K562 (cell line): ENCODE data around the gene UBAP1L. TPM values are rescaled to one million over a fixed set of nuclear protein-coding genes. Genes with fewer than 3 reads are reported as not detected.

ENCODE experiments used
- ATAC-seq: fragments of 200-7000 bp; cut with Tn5 transposase; 3 replicates; pipeline ENCODE4 v1.9.1; 2020; ENCODE audit warnings: moderate library complexity
- BruUV-seq: library from RNA; stranded (reverse); fragments of 400-500 nt; replicated peaks from 2 replicates; lab custom pipeline; 2021; lab: Mats Ljungman, UMichigan
- CTCF ChIA-PET: fragments of 300-600 bp; formaldehyde crosslinking; extraction: SDS; loops from one replicate; lab custom pipeline; 2021; ENCODE audit warnings: low intra/inter-chr PET ratio; lab: Yijun Ruan, JAX
- POLR2A ChIA-PET: fragments of 300-600, 350-650 bp; sonication (Branson Sonifier 250); formaldehyde crosslinking; extraction: SDS; loops from one replicate; lab custom pipeline; 2021; ENCODE audit warnings: antibody characterized with exemption, inconsistent platforms; lab: Yijun Ruan, JAX
- DNase-seq, 4 experiments: peaks; one replicate each; pipeline versions ENCODE4 v3.0.0 to v3.0.0-alpha.2; 2011 to 2018; ENCODE audit warnings: low spot score in 3 of 4, mixed read lengths in 3 of 4; ENCODE audit errors: extremely low read depth in 1 of 4
- FAIRE-seq: peaks from 2 replicates; lab custom pipeline; 2011; peaks lifted over from hg19 to GRCh38; lab: Jason Lieb, UNC
- H2AFZ ChIP-seq: 2 replicates; pipeline ENCODE4 v1.6.0; 2011; ENCODE audit warnings: low read depth, low read length, control low read depth, inconsistent platforms
- H3K27ac ChIP-seq: fragments of 200-600 bp; 3 replicates; pipeline ENCODE4 v1.8.0; 2011; ENCODE audit warnings: low read depth, mild to moderate bottlenecking, control low read depth, inconsistent platforms, low read length, moderate library complexity, mixed read lengths; ENCODE audit errors: extremely low read depth
- H3K27me3 ChIP-seq, 2 experiments: fragments of 300-600 bp in 1 of 2; 2 replicates in 1 of 2; 3 replicates in 1 of 2; pipeline versions ENCODE4 v1.6.0 to v1.8.0; 2011; ENCODE audit warnings: inconsistent platforms in 2 of 2, low read length in 2 of 2, mild to moderate bottlenecking in 1 of 2, mixed read lengths in 1 of 2, moderate library complexity in 1 of 2; ENCODE audit not compliant: control insufficient read depth in 2 of 2, insufficient read depth in 2 of 2
- H3K36me3 ChIP-seq: fragments of 300-600 bp; 3 replicates; pipeline ENCODE4 v1.8.0; 2011; ENCODE audit warnings: mild to moderate bottlenecking, low read length, inconsistent platforms; ENCODE audit not compliant: control insufficient read depth, insufficient read depth
- H3K4me1 ChIP-seq, 2 experiments: fragments of 200-600 bp in 1 of 2; replicated peaks in 1 of 2; 2 replicates in 1 of 2; 3 replicates in 1 of 2; pipeline versions ENCODE4 v1.5.1 to v1.8.0; 2011; ENCODE audit warnings: inconsistent platforms in 2 of 2, low read length in 2 of 2, mild to moderate bottlenecking in 1 of 2, mixed read lengths in 1 of 2, moderate library complexity in 1 of 2; ENCODE audit not compliant: control insufficient read depth in 2 of 2, insufficient read depth in 2 of 2
- H3K4me2 ChIP-seq: 2 replicates; pipeline ENCODE4 v1.6.1; 2011; ENCODE audit warnings: low read length, control low read depth, inconsistent platforms, mixed read lengths; ENCODE audit not compliant: insufficient read depth
- H3K4me3 ChIP-seq: fragments of 200-600 bp; sonication (generic), shearing (Covaris generic); 2 replicates; pipeline ENCODE4 v1.5.1; 2016; ENCODE audit warnings: control low read depth, inconsistent platforms
- H3K79me2 ChIP-seq: fragments of 200-600 bp; 3 replicates; pipeline ENCODE4 v1.8.0; 2011; ENCODE audit warnings: low read length, inconsistent platforms; ENCODE audit not compliant: control insufficient read depth, insufficient read depth
- H3K9ac ChIP-seq, 2 experiments: 2 replicates each; pipeline versions ENCODE4 v1.6.0 to v1.6.1; 2011; ENCODE audit warnings: low read depth in 2 of 2, low read length in 2 of 2, control low read depth in 1 of 2, inconsistent platforms in 1 of 2, mild to moderate bottlenecking in 1 of 2, mixed read lengths in 1 of 2; ENCODE audit not compliant: insufficient read depth in 1 of 2
- H3K9me1 ChIP-seq: one replicate; pipeline ENCODE4 v1.6.0; 2011; ENCODE audit warnings: inconsistent platforms, mild to moderate bottlenecking, low read length, moderate library complexity; ENCODE audit not compliant: control insufficient read depth, insufficient read depth
- H3K9me3 ChIP-seq: replicated peaks from 2 replicates; pipeline ENCODE4 v1.5.1; 2011; ENCODE audit warnings: low read depth, low read length, inconsistent platforms; ENCODE audit not compliant: control insufficient read depth, insufficient read depth
- H4K20me1 ChIP-seq: replicated peaks from 2 replicates; pipeline ENCODE4 v1.6.1; 2011; ENCODE audit warnings: low read length, inconsistent platforms, mixed read lengths; ENCODE audit not compliant: control insufficient read depth, insufficient read depth
- HDAC1 ChIP-seq, 2 experiments: fragments of 450-650 bp; IDR thresholded peaks; 2 replicates each; pipeline ENCODE4 v1.6.1; 2016 to 2017; ENCODE audit warnings: inconsistent platforms in 1 of 2, mild to moderate bottlenecking in 1 of 2, moderate library complexity in 1 of 2
- RUNX1 ChIP-seq: sonication (generic); IDR thresholded peaks from 2 replicates; pipeline ENCODE4 v1.6.1; 2016; ENCODE audit warnings: antibody characterized with exemption, low read depth
- ZNF263 ChIP-seq: sonication (generic); formaldehyde crosslinking; IDR thresholded peaks from 2 replicates; pipeline ENCODE4 v1.8.0; 2022; ENCODE audit warnings: mild to moderate bottlenecking, missing genetic modification reagents, borderline replicate concordance
- ZSCAN32 ChIP-seq: fragments of 450-650 bp; formaldehyde crosslinking; IDR thresholded peaks from 2 replicates; pipeline ENCODE4 v1.4.0; 2020; ENCODE audit warnings: mild to moderate bottlenecking, moderate library complexity
- WGBS: fragments of 100-300 bp; shearing (Covaris generic); methylation state at CpG from one replicate; pipeline ENCODE4 v1.1.6; 2016; ENCODE audit warnings: low coverage, mixed read lengths; ENCODE audit not compliant: insufficient coverage; ENCODE audit errors: missing lambda C conversion rate; 5-methylcytosine and 5-hydroxymethylcytosine counted together
- in situ Hi-C: fragments of 300-500 bp; cut with MboI; formaldehyde crosslinking; loops from 4 replicates; pipeline ENCODE4 v1.15.0; 2018; ENCODE audit warnings: inconsistent platforms, mixed read lengths
- intact Hi-C: fragments of 100-400 bp; cut with micrococcal nuclease; formaldehyde crosslinking; loops from 2 replicates; pipeline ENCODE4 v1.14.2; 2022
- polyA plus RNA-seq, 8 experiments: library from polyadenylated mRNA; depleted of rRNA in 4 of 8; stranded (reverse) in 5 of 8; unstranded in 3 of 8; fragments of >200 nt; fragmentation: Nextera tagmentation in 2 of 8; fragmentation: Illumina TruSeq in 1 of 8; extraction: Ambion mirVana in 2 of 8; extraction: Trizol in 1 of 8; gene quantifications; 2 replicates each; pipeline versions ENCODE4 v1.2.1 to v1.2.3, GENCODE V29; 2011 to 2014; ENCODE audit warnings: inconsistent platforms in 1 of 8, missing spikeins in 1 of 8
- total RNA-seq, 7 experiments: library from RNA; depleted of rRNA in 6 of 7; stranded (reverse); fragments of >200 nt in 6 of 7; fragmentation: Illumina TruSeq in 2 of 7; extraction: Trizol in 2 of 7; gene quantifications; 2 replicates each; pipeline versions ENCODE4 v1.2.1 to v1.2.3, GENCODE V29; 2011 to 2021; ENCODE audit warnings: low replicate concordance in 1 of 7
- TF ChIP-seq, protein P1 (sequence below): fragments of 450-650 bp; conservative IDR thresholded peaks from 2 replicates; pipeline ENCODE4 v1.6.1; 2016; ENCODE audit warnings: missing genetic modification characterization, low read depth, mild to moderate bottlenecking, missing compliant biosample characterization, moderate library complexity
- TF ChIP-seq, protein P2 (sequence below), 2 experiments: IDR thresholded peaks in 1 of 2; conservative IDR thresholded peaks in 1 of 2; 2 replicates each; pipeline ENCODE4 v1.6.1; 2016; ENCODE audit warnings: low read depth in 2 of 2, mild to moderate bottlenecking in 1 of 2, missing compliant biosample characterization in 1 of 2, missing genetic modification characterization in 1 of 2, moderate library complexity in 1 of 2
- TF ChIP-seq, protein P3 (sequence below), 2 experiments: fragments of 450-650 bp; formaldehyde crosslinking in 1 of 2; IDR thresholded peaks; 2 replicates each; pipeline versions ENCODE4 v1.4.0 to v1.6.1; 2014 to 2020; ENCODE audit warnings: mild to moderate bottlenecking in 2 of 2, borderline replicate concordance in 1 of 2, low read depth in 1 of 2

UBAP1L gene
- total and polyA plus RNA-seq, 9 of the 15 experiments (the other 6 are each of a cell fraction or from before 2014, with no cell fraction given) = 0.16 to 0.71 (median 0.41) TPM; not detected in 2

DNA sequence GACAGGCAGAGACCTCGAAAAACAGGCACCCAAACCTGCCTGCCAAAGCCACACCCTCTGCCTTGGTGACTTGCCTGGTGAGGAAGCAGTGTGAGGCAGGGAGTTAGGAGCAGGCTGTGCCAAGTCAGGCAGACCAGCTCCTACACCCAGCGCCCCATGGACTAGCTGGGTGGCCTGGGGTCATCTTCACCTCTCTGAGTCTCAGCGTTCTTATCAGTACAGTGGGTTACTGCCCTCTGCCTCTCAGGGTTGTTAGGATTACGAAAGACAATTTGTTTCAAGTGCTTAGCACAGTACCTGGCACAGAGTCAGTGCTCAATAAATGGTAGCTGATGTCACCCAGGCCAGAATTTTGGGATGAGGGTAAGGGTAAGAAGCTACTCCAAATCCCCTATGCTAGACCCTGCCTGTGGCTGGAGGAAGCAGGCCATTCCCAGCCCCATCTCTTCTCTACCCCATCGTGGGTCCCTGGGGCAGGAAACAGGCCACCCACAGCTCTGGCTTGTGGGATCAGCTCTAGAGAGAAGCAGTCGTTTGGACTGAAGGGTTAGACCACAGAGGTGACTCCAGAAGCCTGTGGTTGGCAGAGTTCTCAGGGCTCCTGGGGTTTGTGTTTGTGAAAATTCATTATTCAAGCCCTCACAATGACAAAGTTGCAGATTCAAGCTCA is 59.7 kb downstream of the UBAP1L start:
- Histone ChIP-seq H3K27ac (no peak overlapping the region), H3K4me3 (no peak overlapping the region), H3K36me3 (no peaks in the 10 kb centered on the region), H4K20me1 (no peaks in the 10 kb centered on the region; the same call in 1 of the 2 replicates), H3K9me1 (no peaks in the 10 kb centered on the region), H3K9ac (0 out of 4 replicates have a peak overlapping the region, but pooled peaks of 1 of the 2 experiments have one; percentile 31), H2AFZ (no peak overlapping the region), H3K4me1 (peaks cover 0 to 6% of the 10 kb centered on the region in 2 experiments; a peak in 1 of 5 replicates), H3K9me3 (no peaks in the 10 kb centered on the region), H3K79me2 (no peaks in the 10 kb centered on the region), H3K4me2 (no peak overlapping the region), H3K27me3 (peaks cover 0 to 16% of the 10 kb centered on the region in 2 experiments; a peak in 3 of 5 replicates)
- WGBS = 18% methylated on average over 6 of the region's 6 CpGs
- ATAC-seq = no peak; the same call in 2 of the 3 replicates
- ChIA-PET CTCF (interaction anchor here (0.5 to 2.1 kb wide), 6 partner anchors 22 to 333 kb away, joined by 3 to 11 read pairs (median 3); no protein-coding TSS in a partner anchor), POLR2A (interaction anchor here (0.6 to 1.5 kb wide), 5 partner anchors 11 to 250 kb away, joined by 3 to 7 read pairs (median 3); partner anchors contain the start of genes RNU5B-1 and SLC51B)
- intact Hi-C loops (no loop called here), in situ Hi-C loops (loop anchor here (10.0 kb wide), 2 partner anchors 239 to 329 kb away; partner anchors contain the start of gene RNU5A-1)
- no TSS peak for BruUV-seq
- no peak for DNase-seq
- no peak for FAIRE-seq
- TF ChIP-seq RUNX1 (no peak), ZSCAN32 (CRISPR knock-in tag) (no peak), HDAC1 (IDR thresholded peaks at IDR 0.05) (no peak), ZNF263 (CRISPR knock-in tag) (no peak)
- TF ChIP-seq, protein P1, sequence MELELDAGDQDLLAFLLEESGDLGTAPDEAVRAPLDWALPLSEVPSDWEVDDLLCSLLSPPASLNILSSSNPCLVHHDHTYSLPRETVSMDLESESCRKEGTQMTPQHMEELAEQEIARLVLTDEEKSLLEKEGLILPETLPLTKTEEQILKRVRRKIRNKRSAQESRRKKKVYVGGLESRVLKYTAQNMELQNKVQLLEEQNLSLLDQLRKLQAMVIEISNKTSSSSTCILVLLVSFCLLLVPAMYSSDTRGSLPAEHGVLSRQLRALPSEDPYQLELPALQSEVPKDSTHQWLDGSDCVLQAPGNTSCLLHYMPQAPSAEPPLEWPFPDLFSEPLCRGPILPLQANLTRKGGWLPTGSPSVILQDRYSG (tag) = no peak
- TF ChIP-seq, protein P2, sequence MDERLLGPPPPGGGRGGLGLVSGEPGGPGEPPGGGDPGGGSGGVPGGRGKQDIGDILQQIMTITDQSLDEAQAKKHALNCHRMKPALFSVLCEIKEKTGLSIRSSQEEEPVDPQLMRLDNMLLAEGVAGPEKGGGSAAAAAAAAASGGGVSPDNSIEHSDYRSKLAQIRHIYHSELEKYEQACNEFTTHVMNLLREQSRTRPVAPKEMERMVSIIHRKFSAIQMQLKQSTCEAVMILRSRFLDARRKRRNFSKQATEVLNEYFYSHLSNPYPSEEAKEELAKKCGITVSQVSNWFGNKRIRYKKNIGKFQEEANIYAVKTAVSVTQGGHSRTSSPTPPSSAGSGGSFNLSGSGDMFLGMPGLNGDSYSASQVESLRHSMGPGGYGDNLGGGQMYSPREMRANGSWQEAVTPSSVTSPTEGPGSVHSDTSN (CRISPR knock-in tag; IDR thresholded peaks at IDR 0.05; ENCODE audit: low read depth) = no peak
- TF ChIP-seq, protein P2 (tag; conservative IDR thresholded peaks at IDR 0.05; ENCODE audit: low read depth) = no peak
- TF ChIP-seq, protein P3, sequence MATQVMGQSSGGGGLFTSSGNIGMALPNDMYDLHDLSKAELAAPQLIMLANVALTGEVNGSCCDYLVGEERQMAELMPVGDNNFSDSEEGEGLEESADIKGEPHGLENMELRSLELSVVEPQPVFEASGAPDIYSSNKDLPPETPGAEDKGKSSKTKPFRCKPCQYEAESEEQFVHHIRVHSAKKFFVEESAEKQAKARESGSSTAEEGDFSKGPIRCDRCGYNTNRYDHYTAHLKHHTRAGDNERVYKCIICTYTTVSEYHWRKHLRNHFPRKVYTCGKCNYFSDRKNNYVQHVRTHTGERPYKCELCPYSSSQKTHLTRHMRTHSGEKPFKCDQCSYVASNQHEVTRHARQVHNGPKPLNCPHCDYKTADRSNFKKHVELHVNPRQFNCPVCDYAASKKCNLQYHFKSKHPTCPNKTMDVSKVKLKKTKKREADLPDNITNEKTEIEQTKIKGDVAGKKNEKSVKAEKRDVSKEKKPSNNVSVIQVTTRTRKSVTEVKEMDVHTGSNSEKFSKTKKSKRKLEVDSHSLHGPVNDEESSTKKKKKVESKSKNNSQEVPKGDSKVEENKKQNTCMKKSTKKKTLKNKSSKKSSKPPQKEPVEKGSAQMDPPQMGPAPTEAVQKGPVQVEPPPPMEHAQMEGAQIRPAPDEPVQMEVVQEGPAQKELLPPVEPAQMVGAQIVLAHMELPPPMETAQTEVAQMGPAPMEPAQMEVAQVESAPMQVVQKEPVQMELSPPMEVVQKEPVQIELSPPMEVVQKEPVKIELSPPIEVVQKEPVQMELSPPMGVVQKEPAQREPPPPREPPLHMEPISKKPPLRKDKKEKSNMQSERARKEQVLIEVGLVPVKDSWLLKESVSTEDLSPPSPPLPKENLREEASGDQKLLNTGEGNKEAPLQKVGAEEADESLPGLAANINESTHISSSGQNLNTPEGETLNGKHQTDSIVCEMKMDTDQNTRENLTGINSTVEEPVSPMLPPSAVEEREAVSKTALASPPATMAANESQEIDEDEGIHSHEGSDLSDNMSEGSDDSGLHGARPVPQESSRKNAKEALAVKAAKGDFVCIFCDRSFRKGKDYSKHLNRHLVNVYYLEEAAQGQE (IDR thresholded peaks at IDR 0.05; ENCODE audit: borderline replicate concordance) = no peak
- TF ChIP-seq, protein P3 (CRISPR knock-in tag; IDR thresholded peaks at IDR 0.05; ENCODE audit: low read depth) = no peak
